Osteoblast (primary cell): ENCODE measurements around the gene ZNF335. TPM values are rescaled to one million over a fixed set of nuclear protein-coding genes. Genes with fewer than 3 reads are reported as not detected.
A peak's percentile ranks its signal among the peaks of the same experiment; 100 is the strongest.
"Not testable (repeated sequence)": the region's sequence is repeated elsewhere in the genome, so short reads cannot be mapped to it uniquely, and the experiment has no call there.

Source experiments
- DNase-seq: peaks from one replicate; pipeline ENCODE4 v3.0.0; 2011; ENCODE audit warnings: low spot score, mixed read lengths; ENCODE audit not compliant: insufficient read length; ENCODE audit errors: missing footprints
- H2AFZ ChIP-seq: 2 replicates; pipeline ENCODE4 v1.6.0; 2011; ENCODE audit warnings: mild to moderate bottlenecking, low read length
- H3K27ac ChIP-seq: 2 replicates; pipeline ENCODE4 v1.5.1; 2011; ENCODE audit warnings: mild to moderate bottlenecking, low read depth, low read length, moderate library complexity
- H3K27me3 ChIP-seq: 2 replicates; pipeline ENCODE4 v1.6.0; 2012; ENCODE audit warnings: mild to moderate bottlenecking, control low read depth, inconsistent platforms, low read length, moderate library complexity; ENCODE audit not compliant: insufficient read depth
- H3K36me3 ChIP-seq: 2 replicates; pipeline ENCODE4 v1.5.1; 2011; ENCODE audit warnings: mild to moderate bottlenecking, low read length, control low read depth, moderate library complexity; ENCODE audit not compliant: insufficient read depth
- H3K4me1 ChIP-seq: 2 replicates; pipeline ENCODE4 v1.5.1; 2011; ENCODE audit warnings: mild to moderate bottlenecking, low read length, control low read depth, moderate library complexity; ENCODE audit not compliant: insufficient read depth
- H3K4me2 ChIP-seq: 2 replicates; pipeline ENCODE4 v1.6.0; 2011; ENCODE audit warnings: mild to moderate bottlenecking, low read length; ENCODE audit not compliant: insufficient read depth
- H3K4me3 ChIP-seq: fragments of 200-600 bp; sonication (generic); 3 replicates; pipeline ENCODE4 v1.5.1; 2012; ENCODE audit warnings: mild to moderate bottlenecking, low read length, inconsistent platforms; ENCODE audit not compliant: insufficient read depth
- H3K79me2 ChIP-seq: 2 replicates; pipeline ENCODE4 v1.6.0; 2012; ENCODE audit warnings: mild to moderate bottlenecking, low read length, control low read depth, inconsistent platforms; ENCODE audit not compliant: insufficient read depth
- H3K9me3 ChIP-seq: 2 replicates; pipeline ENCODE4 v1.5.1; 2011; ENCODE audit warnings: low read depth, low read length, control low read depth
- H4K20me1 ChIP-seq: 2 replicates; pipeline ENCODE4 v1.6.0; 2012; ENCODE audit warnings: mild to moderate bottlenecking, low read length, control low read depth; ENCODE audit not compliant: insufficient read depth
- total RNA-seq: library from RNA; depleted of rRNA; stranded (reverse); fragments of >200 nt; gene quantifications from 2 replicates; pipeline ENCODE4 v1.2.3, GENCODE V29; 2012
- TF ChIP-seq, protein P1 (sequence below): IDR thresholded peaks from 2 replicates; pipeline ENCODE4 v1.5.1; 2011; ENCODE audit warnings: mild to moderate bottlenecking, low read depth, low read length, moderate library complexity; ENCODE audit errors: extremely low read depth

Gene ZNF335
- total RNA-seq, 1 donor, result 20.3 TPM

DNA sequence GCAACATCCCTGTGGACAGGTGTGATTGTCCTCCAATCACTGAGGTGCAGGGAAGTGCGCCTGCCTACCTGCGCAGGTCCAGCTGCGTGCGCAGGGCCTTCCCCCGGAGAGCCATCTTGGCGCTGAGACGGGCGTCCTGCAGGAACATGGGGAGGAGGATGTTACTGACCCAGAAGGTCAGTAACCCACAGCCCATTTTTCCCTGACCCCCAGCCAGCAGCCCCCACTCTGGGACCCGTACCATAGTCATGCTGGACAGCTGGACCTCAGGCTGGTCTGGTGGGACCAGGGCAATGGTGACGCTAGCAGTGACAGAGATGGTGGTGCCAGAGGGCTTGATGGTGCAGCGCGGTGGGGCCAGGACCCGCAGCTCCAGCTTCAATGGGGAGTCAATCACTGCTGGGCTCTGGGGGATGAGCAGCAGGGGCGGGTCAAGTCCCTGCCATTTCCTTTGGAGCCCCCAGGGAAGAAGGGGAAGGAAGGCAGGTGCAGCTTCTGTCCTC, 69.8 kb downstream of the ZNF335 start:
- Histone ChIP-seq H3K79me2 (no peaks in the 10 kb centered on the region), H3K4me3 (no peak overlapping the region), H3K27me3 (no peaks in the 10 kb centered on the region), H2AFZ (no peak overlapping the region), H3K4me2 (no peak overlapping the region), H3K4me1 (peaks cover 11% of the 10 kb centered on the region), H3K9me3 (no peaks in the 10 kb centered on the region), H3K27ac (no peak overlapping the region), H4K20me1 (peaks cover 3% of the 10 kb centered on the region), H3K36me3 (peaks cover 15% of the 10 kb centered on the region)
- DNase-seq, result no peak
- TF ChIP-seq, protein P1, sequence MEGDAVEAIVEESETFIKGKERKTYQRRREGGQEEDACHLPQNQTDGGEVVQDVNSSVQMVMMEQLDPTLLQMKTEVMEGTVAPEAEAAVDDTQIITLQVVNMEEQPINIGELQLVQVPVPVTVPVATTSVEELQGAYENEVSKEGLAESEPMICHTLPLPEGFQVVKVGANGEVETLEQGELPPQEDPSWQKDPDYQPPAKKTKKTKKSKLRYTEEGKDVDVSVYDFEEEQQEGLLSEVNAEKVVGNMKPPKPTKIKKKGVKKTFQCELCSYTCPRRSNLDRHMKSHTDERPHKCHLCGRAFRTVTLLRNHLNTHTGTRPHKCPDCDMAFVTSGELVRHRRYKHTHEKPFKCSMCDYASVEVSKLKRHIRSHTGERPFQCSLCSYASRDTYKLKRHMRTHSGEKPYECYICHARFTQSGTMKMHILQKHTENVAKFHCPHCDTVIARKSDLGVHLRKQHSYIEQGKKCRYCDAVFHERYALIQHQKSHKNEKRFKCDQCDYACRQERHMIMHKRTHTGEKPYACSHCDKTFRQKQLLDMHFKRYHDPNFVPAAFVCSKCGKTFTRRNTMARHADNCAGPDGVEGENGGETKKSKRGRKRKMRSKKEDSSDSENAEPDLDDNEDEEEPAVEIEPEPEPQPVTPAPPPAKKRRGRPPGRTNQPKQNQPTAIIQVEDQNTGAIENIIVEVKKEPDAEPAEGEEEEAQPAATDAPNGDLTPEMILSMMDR, result no peak

DNA sequence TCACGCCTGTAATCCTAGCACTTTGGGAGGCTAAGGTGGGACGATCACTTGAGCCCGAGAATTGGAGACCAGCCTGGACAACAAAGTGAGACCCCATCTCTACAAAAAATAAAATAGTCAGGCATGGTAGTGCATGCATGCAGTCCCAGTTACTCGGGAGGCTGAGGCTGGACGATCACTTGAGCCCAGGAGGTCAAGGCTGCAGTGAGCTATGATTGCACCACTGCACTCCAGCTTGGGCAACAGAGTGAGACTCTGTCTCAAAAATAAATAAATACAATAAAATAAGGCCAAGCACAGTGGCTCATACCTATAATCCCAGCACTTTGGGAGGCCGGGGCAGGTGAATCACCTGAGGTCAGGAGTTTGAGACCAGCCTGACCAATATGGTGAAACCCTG, 70.7 kb downstream of the ZNF335 start:
- H2AFZ ChIP-seq, H3K4me3 ChIP-seq, H3K79me2 ChIP-seq, DNase-seq, H3K27ac ChIP-seq, H3K4me2 ChIP-seq, H4K20me1 ChIP-seq, H3K9me3 ChIP-seq, H3K27me3 ChIP-seq: not testable (repeated sequence)
- Histone ChIP-seq H3K4me1 (peaks cover 11% of the 10 kb centered on the region), H3K36me3 (peaks cover 21% of the 10 kb centered on the region)

- Histone ChIP-seq H4K20me1 (peaks cover 8% of the 10 kb centered on the region), H3K36me3 (peaks cover 40% of the 10 kb centered on the region), H3K4me3 (no peak overlapping the region), H3K9me3 (no peaks in the 10 kb centered on the region), H3K4me1 (no peaks in the 10 kb centered on the region), H3K27me3 (no peaks in the 10 kb centered on the region), H3K4me2 (no peak overlapping the region), H3K27ac (no peak overlapping the region), H3K79me2 (peaks cover 5% of the 10 kb centered on the region), H2AFZ (no peak overlapping the region)
- TF ChIP-seq, protein P1, result no peak
- peak; percentile 27 for DNase-seq
Measured at GRCh38 chr20:45899046-45899835, 72.8 kb downstream of the ZNF335 start.

Other genes with a start within 250 kb of the ZNF335 start
- gene SPINT4, start 249.9 kb downstream of the ZNF335 start, total RNA-seq, result not detected in 2 replicates
- not detected in 2 replicates for gene WFDC3, start 180.3 kb downstream of the ZNF335 start, total RNA-seq
- gene DNTTIP1, start 180.2 kb downstream of the ZNF335 start, total RNA-seq, result 12.7 and 15.6 TPM in 2 replicates
- 2.5 and 2.7 TPM in 2 replicates for gene UBE2C, start 159.6 kb downstream of the ZNF335 start, total RNA-seq
- 0.29 and 0.36 TPM in 2 replicates for gene TNNC2, start 144.9 kb downstream of the ZNF335 start, total RNA-seq
- 69.0 and 101 TPM in 2 replicates for gene SNX21, start 138.4 kb downstream of the ZNF335 start, total RNA-seq
- gene ACOT8, start 114.8 kb downstream of the ZNF335 start, total RNA-seq, result 29.8 and 31.8 TPM in 2 replicates
- 4.7 and 5.3 TPM in 2 replicates for gene ZSWIM3, start 114.6 kb downstream of the ZNF335 start, total RNA-seq
- gene ZSWIM1, start 91.0 kb downstream of the ZNF335 start, total RNA-seq, result 7.6 and 8.8 TPM in 2 replicates
- gene SPATA25, start 84.6 kb downstream of the ZNF335 start, total RNA-seq, result 1.2 and 1.4 TPM in 2 replicates
- 4.7 and 7.1 TPM in 2 replicates for gene NEURL2, start 81.0 kb downstream of the ZNF335 start, total RNA-seq
- 157 and 181 TPM in 2 replicates for gene CTSA, start 80.9 kb downstream of the ZNF335 start, total RNA-seq
- 15.3 and 21.7 TPM in 2 replicates for gene PLTP, start 60.0 kb downstream of the ZNF335 start, total RNA-seq
- gene PCIF1, start 37.5 kb downstream of the ZNF335 start, total RNA-seq, result 12.7 and 14.4 TPM in 2 replicates
- 0.29 and 2.5 TPM in 2 replicates for gene MMP9, start 36.7 kb upstream of the ZNF335 start, total RNA-seq
- under 0.01 TPM in 2 replicates for gene SLC12A5, start 57.0 kb upstream of the ZNF335 start, total RNA-seq
- 12.4 and 14.5 TPM in 2 replicates for gene NCOA5, start 117.8 kb upstream of the ZNF335 start, total RNA-seq
- 2.5 and 3.5 TPM in 2 replicates for gene CD40, start 146.1 kb upstream of the ZNF335 start, total RNA-seq